CD4-positive, alpha-beta T cell treated with Interleukin-21 for 1 hour (primary cell): ENCODE data around the gene LAMP2.

Experiments used
- DNase-seq: peaks from one replicate; pipeline ENCODE4 v3.0.0-alpha.2; 2020

The LAMP2 gene

GRCh38 chrX:120453985-120454384, 15.1 kb downstream of the LAMP2 start:
- DNase-seq = no peak

GRCh38 chrX:120452131-120452530, 17.0 kb downstream of the LAMP2 start:
- peak; percentile 13 for DNase-seq

DNA sequence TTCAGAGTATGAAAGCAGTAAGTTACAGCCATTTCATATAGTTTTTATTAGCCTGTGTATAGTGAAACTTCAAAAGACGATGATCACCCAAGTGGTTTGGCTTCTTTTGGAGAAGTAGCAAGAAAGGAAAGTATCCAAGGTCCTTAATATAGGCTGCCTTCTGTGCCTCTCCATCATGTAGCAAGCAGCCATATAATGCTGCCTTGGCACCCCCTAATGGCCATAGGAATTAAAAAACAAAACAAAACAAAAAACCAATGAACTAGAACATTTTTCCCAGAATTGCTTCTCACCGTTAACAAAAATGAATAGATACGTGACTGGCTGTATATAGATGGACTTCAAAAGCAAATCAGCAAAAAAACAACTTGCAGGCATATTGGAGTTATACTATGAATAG, 18.9 kb downstream of the LAMP2 start:
- peak; percentile 22 for DNase-seq

DNA sequence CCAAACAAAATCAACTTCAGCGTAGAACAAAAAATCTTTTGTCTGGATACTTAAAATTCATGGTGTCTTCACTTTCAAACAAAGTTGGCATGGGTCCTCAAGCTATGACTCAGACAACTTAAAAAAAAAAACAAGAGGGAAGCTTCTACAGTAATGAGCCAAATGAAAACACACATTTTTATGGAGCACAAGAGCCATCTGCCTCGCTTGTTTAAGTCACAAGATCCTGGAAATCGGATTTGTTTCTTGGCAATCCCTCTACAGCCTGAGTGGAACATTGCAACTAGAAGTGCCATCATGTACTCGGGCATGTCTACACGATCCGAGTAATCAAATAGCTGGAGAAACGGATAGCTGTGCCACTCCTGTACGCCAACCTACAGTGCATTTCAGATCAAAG, 22.6 kb downstream of the LAMP2 start:
- no peak for DNase-seq

DNA sequence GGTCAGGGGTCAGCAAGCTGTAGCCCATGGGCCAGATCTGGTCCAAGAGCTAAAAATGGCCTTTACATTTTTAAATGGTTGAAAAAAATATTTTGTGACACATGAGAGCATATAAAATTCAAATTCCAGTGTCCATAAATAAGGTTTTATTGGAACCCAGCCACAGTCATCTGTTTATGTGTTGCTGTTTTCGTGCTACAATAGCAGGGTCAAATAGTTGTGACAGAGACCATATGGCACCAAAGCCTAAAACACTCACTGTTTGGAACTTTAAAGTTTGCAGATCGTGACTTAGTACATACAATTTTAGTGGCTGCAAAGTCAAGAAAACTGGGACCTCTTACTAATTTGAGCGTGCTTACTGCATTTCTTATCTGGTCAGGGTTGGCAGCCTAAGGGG, 29.2 kb downstream of the LAMP2 start:
- no peak for DNase-seq

- no peak for DNase-seq
Measured at GRCh38 chrX:120429776-120430540, 39.1 kb downstream of the LAMP2 start.

GRCh38 chrX:120428309-120428708, 40.8 kb downstream of the LAMP2 start:
- DNase-seq = peak; percentile 1

GRCh38 chrX:120426599-120426998, 42.5 kb downstream of the LAMP2 start:
- no peak for DNase-seq

GRCh38 chrX:120419463-120419862, 49.6 kb downstream of the LAMP2 start:
- peak; percentile 22 for DNase-seq

DNA sequence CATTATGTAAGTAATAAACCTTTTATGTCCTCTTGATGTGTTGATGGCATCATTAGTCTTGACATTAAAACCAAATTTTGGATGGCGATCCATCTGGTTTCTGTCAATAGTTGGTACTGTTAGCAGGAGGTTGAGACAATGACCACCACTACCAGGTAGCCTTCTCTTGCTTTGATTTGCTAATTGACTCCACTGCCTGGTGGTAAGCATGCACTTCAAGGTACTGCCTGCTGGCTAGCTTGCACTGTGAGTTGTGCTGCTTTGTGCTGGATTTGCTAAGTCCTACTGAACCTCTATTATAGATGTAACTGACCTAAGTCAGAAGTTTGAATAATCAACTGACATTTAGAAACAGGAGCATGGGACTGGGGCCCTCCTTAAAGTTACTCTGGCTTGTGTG, 60.9 kb downstream of the LAMP2 start:
- DNase-seq = no peak

DNA sequence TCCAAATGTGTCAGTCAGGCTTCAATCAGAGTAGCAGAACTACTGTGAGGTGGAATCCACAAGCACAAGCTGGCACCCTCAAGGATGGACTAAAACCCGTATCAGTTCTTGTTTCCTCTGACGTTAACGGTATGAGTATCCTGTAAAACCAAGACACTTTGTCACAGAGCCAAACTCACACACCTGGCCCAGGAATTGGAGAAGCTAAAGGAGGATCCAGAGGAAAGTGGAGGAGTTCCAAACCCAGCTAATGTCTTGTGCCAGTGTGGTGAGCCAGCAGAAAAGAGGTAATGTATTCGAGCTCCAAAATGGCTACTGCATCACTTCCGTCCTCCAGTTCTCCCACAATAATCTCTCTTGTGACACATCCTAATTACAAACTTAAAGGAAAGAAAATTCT, 62.5 kb downstream of the LAMP2 start:
- no peak for DNase-seq

GRCh38 chrX:120402369-120402768, 66.7 kb downstream of the LAMP2 start:
- DNase-seq = no peak

DNA sequence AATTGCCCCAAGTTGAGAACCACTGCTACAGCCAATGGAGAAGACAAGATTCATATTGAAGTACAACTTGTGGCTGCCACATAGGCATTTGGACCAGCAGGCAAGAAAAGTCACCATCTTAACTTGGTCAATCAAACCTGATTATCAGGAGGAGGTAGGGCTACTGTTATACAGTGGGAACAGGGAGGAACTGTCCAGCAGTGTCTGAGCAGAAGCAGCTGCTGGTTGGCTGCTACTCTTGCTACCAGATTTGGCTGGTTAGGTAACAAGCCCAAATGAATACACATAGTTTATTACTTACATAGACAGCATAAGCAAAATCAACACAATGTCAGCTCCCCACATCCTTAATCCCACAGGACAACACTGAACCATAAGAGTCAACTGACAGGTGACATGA, 67.8 kb downstream of the LAMP2 start:
- DNase-seq = no peak

DNA sequence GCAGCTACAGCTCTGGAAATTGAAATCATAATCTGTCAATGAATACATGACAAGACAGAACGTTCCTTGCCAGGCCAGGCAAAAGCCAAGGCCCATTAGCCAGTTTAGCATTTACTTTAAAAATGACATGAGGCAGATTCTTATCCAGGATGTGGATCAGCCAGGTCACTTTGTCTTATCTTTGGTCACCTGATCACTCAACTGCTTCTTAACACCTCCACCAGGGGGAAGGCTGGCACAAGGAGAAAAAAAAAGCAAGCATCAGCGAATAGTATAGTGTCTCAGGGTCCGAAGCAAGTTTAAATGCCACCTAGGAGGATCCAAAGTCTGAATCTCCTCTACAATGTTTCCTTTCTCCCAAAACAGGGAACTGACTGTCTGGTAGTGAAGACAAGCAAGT, 88.4 kb downstream of the LAMP2 start:
- peak; percentile 59 for DNase-seq

GRCh38 chrX:120379937-120380681, 89.0 kb downstream of the LAMP2 start:
- DNase-seq = no peak

GRCh38 chrX:120378570-120378969, 90.5 kb downstream of the LAMP2 start:
- DNase-seq = no peak
